Osteoblast (primary cell): Measurements from ENCODE around the gene PDE11A. TPM values are rescaled to one million over a fixed set of nuclear protein-coding genes. Genes with fewer than 3 reads are reported as not detected.

ENCODE experiments used
- DNase-seq: peaks from one replicate; pipeline ENCODE4 v3.0.0; 2011; ENCODE audit warnings: low spot score, mixed read lengths; ENCODE audit not compliant: insufficient read length; ENCODE audit errors: missing footprints
- H2AFZ ChIP-seq: 2 replicates; pipeline ENCODE4 v1.6.0; 2011; ENCODE audit warnings: mild to moderate bottlenecking, low read length
- H3K27ac ChIP-seq: 2 replicates; pipeline ENCODE4 v1.5.1; 2011; ENCODE audit warnings: mild to moderate bottlenecking, low read depth, low read length, moderate library complexity
- H3K27me3 ChIP-seq: 2 replicates; pipeline ENCODE4 v1.6.0; 2012; ENCODE audit warnings: mild to moderate bottlenecking, control low read depth, inconsistent platforms, low read length, moderate library complexity; ENCODE audit not compliant: insufficient read depth
- H3K36me3 ChIP-seq: 2 replicates; pipeline ENCODE4 v1.5.1; 2011; ENCODE audit warnings: mild to moderate bottlenecking, low read length, control low read depth, moderate library complexity; ENCODE audit not compliant: insufficient read depth
- H3K4me1 ChIP-seq: 2 replicates; pipeline ENCODE4 v1.5.1; 2011; ENCODE audit warnings: mild to moderate bottlenecking, low read length, control low read depth, moderate library complexity; ENCODE audit not compliant: insufficient read depth
- H3K4me2 ChIP-seq: 2 replicates; pipeline ENCODE4 v1.6.0; 2011; ENCODE audit warnings: mild to moderate bottlenecking, low read length; ENCODE audit not compliant: insufficient read depth
- H3K4me3 ChIP-seq: fragments of 200-600 bp; sonication (generic); 3 replicates; pipeline ENCODE4 v1.5.1; 2012; ENCODE audit warnings: mild to moderate bottlenecking, low read length, inconsistent platforms; ENCODE audit not compliant: insufficient read depth
- H3K79me2 ChIP-seq: 2 replicates; pipeline ENCODE4 v1.6.0; 2012; ENCODE audit warnings: mild to moderate bottlenecking, low read length, control low read depth, inconsistent platforms; ENCODE audit not compliant: insufficient read depth
- H3K9me3 ChIP-seq: 2 replicates; pipeline ENCODE4 v1.5.1; 2011; ENCODE audit warnings: low read depth, low read length, control low read depth
- H4K20me1 ChIP-seq: 2 replicates; pipeline ENCODE4 v1.6.0; 2012; ENCODE audit warnings: mild to moderate bottlenecking, low read length, control low read depth; ENCODE audit not compliant: insufficient read depth
- total RNA-seq: library from RNA; depleted of rRNA; stranded (reverse); fragments of >200 nt; gene quantifications from 2 replicates; pipeline ENCODE4 v1.2.3, GENCODE V29; 2012
- TF ChIP-seq, protein P1 (sequence below): IDR thresholded peaks from 2 replicates; pipeline ENCODE4 v1.5.1; 2011; ENCODE audit warnings: mild to moderate bottlenecking, low read depth, low read length, moderate library complexity; ENCODE audit errors: extremely low read depth

Gene PDE11A
- total RNA-seq, 1 donor: 0.36 TPM

DNA sequence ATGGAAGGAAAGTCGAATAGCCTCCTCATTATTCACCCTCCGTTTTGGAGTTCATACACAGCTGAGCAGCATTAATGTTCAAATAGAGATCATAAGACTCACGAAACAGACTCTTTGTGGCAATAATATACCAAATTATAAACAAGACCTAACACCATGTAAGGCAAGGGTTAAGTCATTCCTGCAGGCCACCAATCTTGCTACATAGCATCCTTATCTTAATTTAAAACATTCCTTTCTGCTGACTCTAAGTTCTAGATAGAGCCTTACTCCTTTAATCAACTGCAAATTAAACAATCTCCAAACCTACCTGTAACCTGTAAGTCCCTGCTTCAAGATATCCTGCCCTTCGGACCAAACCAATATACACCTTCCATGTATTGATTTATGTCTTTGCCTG lies 178.0 kb downstream of the PDE11A start:
- no peaks in the 10 kb centered on the region for H4K20me1 ChIP-seq
- H3K27me3 ChIP-seq: no peaks in the 10 kb centered on the region
- TF ChIP-seq, protein P1, sequence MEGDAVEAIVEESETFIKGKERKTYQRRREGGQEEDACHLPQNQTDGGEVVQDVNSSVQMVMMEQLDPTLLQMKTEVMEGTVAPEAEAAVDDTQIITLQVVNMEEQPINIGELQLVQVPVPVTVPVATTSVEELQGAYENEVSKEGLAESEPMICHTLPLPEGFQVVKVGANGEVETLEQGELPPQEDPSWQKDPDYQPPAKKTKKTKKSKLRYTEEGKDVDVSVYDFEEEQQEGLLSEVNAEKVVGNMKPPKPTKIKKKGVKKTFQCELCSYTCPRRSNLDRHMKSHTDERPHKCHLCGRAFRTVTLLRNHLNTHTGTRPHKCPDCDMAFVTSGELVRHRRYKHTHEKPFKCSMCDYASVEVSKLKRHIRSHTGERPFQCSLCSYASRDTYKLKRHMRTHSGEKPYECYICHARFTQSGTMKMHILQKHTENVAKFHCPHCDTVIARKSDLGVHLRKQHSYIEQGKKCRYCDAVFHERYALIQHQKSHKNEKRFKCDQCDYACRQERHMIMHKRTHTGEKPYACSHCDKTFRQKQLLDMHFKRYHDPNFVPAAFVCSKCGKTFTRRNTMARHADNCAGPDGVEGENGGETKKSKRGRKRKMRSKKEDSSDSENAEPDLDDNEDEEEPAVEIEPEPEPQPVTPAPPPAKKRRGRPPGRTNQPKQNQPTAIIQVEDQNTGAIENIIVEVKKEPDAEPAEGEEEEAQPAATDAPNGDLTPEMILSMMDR: no peak
- H3K79me2 ChIP-seq: no peaks in the 10 kb centered on the region
- no peaks in the 10 kb centered on the region for H3K36me3 ChIP-seq
- H3K4me1 ChIP-seq: no peaks in the 10 kb centered on the region
- H3K4me3 ChIP-seq: no peak overlapping the region
- no peak overlapping the region for H3K4me2 ChIP-seq
- no peak for DNase-seq
- H3K9me3 ChIP-seq: no peaks in the 10 kb centered on the region
- no peak overlapping the region for H3K27ac ChIP-seq
- no peak overlapping the region for H2AFZ ChIP-seq

DNA sequence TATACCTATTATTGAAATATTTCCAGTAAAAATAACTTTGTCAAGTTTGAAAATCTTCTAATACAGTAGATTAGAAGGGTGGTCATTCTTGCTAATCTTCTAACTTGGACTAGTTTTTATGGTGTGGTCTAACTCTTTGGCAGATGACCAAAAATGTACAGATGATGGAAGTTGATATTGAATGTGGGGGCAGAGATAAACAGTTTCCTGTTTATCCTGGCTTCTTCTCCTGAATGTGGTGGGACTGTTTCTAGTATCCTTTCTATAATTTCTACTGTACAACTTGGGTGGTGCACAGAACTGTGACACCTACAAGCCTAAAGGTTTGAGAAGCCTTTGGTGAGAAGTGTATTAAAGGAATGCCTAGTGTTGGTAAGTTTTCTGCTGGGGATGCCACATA lies 178.7 kb downstream of the PDE11A start:
- Histone ChIP-seq H3K9me3 (no peaks in the 10 kb centered on the region), H3K79me2 (no peaks in the 10 kb centered on the region), H3K27me3 (no peaks in the 10 kb centered on the region), H3K4me2 (no peak overlapping the region), H3K36me3 (no peaks in the 10 kb centered on the region), H4K20me1 (no peaks in the 10 kb centered on the region), H3K4me3 (no peak overlapping the region), H3K27ac (no peak overlapping the region), H2AFZ (no peak overlapping the region), H3K4me1 (no peaks in the 10 kb centered on the region)
- no peak for DNase-seq
- TF ChIP-seq, protein P1: no peak

DNA sequence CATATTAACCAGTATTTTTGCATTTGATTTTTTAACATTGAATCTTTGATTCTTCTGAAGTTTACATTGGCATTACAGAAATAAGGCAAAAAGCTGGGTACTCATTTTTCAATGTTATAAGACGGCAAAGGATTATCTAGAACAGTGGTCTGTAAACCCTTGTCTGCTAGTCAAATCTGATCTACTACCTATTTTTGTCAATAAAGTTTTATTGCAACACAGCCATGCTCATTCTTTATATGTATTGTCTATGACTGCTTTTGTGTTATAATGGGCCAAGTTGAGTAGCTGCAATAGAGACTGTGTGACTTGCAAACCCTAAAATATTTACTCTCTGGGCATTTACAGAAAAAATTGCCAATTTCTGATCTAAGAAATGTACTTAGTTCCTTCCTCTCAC lies 181.0 kb downstream of the PDE11A start:
- H3K27me3 ChIP-seq: no peaks in the 10 kb centered on the region
- no peak overlapping the region for H3K4me3 ChIP-seq
- no peaks in the 10 kb centered on the region for H4K20me1 ChIP-seq
- H3K36me3 ChIP-seq: no peaks in the 10 kb centered on the region
- H3K27ac ChIP-seq: no peak overlapping the region
- H3K79me2 ChIP-seq: no peaks in the 10 kb centered on the region
- no peak overlapping the region for H3K4me2 ChIP-seq
- no peaks in the 10 kb centered on the region for H3K4me1 ChIP-seq
- DNase-seq: no peak
- TF ChIP-seq, protein P1: no peak
- H2AFZ ChIP-seq: no peak overlapping the region
- H3K9me3 ChIP-seq: no peaks in the 10 kb centered on the region

DNA sequence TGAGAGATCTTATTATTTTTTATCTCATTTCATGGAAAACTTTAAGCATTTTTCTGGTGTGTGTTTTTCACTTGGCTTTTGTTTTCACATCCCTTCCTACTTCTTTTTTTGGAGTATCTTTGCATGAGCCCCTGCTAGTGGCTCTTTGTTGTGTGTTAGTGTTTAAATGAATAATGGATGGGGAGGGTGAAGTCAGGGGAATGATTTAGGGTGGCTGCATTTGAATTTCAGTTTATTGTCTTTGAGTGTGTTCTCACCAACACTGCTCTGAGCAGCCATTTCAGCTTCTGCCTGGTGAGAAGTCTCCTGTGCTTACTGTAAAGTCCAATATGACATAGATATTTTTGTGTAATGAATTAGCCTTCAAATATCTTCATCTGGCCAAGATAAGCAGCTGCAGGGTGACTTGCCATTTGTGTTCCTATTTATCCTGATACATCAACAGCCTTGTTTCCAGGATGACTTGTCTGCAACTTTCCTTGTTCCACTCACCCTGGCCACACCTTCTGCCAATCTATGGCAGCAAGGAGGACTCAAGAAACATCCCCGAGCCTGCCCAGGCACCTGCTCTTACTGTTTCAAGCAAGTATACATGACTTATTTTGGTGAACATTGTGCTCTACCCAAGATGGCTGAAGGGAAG lies 182.6 kb downstream of the PDE11A start:
- Histone ChIP-seq H3K4me2 (no peak overlapping the region), H3K27me3 (no peaks in the 10 kb centered on the region), H3K4me3 (no peak overlapping the region), H3K9me3 (no peaks in the 10 kb centered on the region), H4K20me1 (no peaks in the 10 kb centered on the region), H3K36me3 (no peaks in the 10 kb centered on the region), H2AFZ (no peak overlapping the region), H3K79me2 (no peaks in the 10 kb centered on the region), H3K27ac (no peak overlapping the region), H3K4me1 (no peaks in the 10 kb centered on the region)
- TF ChIP-seq, protein P1: no peak
- DNase-seq: no peak
